Activated naive CD4-positive, alpha-beta T cell (primary cell): ENCODE data around the gene ARHGAP8.

Experiments
- DNase-seq, 4 experiments: peaks; one replicate each; lab custom pipeline; 2025; lab: John Stamatoyannopoulos, UW

Gene ARHGAP8

DNA sequence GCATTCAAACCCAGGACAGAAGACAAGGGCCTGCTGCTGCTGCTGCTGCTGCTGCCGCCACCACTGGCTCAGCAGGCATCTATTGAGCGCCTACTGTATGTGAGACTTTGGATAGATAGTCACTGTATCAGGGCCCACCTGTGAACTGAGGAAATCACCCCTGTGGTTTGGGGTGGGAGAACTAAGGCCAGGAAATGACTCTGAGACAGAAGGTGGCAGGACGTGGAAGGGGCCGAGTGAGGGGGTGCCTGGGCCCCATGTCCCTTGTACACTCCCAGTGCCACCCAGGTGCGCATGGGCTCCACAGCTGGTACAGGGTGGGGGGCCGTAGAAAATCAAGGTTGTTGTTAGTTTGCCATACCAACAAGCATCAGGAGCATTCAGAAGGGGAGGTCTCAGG lies 50.6 kb downstream of the ARHGAP8 start:
- DNase-seq: no peak

DNA sequence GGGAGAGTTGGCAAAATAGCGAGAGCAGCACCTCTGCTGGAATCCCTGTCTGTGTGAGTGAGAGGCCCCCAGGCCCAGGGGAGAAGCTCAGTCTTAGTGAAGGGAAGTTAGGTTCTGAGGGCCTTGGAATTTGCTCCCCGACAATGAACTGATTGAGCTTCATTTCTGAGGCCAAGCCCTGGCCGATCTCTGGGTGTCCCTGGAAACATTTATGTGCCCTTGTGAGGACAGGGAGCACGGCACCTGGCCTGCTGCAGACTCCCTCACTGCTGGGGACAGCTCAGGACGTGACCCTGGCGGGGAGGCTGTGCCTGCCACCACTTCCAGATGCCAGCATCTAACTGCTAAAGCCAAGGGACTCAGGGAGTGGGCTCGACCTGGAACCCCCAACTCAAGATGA lies 52.0 kb downstream of the ARHGAP8 start:
- no peak for DNase-seq

DNA sequence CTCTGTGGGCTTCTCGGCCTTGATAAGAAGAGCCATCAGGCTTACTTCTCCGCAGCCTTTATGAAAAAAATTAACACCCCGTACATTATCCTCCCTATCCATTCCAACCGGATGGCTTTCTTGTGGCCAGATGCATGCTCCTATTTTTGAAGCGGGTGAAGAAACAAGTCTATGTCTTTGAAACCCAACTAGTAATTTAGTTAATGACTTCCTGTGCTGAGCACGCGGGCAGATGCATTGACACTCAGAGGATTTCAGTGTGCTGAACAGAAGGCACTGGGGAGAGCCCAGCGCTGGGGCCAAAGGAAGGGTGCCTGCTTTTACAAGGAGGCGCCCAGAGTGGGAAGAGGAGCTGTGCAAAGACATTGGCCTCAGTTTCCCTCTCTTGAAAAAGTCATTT lies 53.3 kb downstream of the ARHGAP8 start:
- DNase-seq: no peak

DNA sequence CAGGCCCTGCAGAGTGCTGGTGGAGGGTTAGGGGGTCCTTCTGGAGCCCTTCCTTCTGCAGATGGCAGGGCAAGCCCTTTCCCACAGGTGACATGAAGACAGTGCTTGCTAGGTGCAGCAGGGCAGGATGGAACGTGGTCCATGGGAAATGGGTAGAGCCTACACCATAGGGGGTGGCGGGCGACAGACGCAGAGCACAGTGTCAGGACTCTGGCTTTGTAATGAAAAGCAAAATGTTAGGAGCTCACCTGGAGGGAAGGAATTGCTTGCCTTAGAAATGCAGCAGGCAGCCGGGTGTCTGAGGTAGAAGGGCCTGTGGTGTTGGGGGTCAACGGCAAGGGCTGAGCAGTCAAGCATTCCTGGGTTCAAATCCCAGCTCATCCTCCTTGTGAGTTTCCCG lies 54.9 kb downstream of the ARHGAP8 start:
- no peak for DNase-seq

DNA sequence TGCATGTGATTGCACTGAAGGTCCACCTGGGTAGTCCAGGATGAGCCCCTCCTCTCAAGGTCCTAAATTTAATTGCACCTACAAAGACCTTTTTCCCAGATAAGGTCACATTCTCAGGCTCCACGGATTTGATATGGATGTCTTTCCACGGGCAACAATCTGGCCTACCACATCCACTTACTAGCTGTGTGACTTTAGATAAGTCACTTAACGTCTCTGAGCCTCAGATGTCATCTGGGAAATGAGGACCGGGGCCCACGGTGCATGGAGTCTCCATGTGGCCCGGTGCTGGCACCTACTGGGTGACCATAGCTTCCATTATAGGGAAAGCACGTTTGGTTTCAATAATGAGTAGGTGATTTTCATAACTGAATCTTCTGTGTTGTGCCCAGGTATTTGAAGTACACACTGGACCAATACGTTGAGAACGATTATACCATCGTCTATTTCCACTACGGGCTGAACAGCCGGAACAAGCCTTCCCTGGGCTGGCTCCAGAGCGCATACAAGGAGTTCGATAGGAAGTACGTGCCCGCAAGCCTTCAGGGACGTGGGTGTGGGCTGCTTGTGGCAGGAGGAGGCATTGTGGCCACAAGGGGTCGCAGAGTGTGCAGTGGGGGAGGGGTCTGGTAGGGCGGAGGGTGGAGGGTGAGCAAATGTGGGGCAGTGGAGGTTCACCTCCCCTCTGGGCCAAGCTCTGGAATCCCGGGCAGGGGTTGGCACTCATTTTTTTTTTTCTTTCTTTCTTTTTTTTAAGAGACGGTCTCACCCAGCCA lies 55.7 kb downstream of the ARHGAP8 start:
- DNase-seq: no peak

DNA sequence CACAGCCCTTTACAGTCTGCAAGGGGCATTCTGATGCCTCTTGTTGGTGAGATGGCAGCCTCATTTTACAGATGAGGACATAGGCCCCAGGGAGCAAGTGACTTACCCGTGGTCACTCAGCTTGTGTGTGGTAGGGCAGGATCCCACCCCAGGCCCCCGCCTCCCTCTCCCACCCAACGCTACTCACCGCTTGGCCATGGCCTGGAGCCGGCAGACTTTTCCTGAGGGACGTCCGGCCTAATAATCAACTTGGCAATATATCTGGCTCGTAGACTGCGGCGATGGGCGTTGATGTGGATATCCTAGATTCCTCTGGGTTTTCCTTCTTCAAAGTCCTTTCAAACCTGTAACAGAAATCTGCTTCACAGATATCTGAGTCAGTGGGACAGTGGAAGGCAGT lies 57.1 kb downstream of the ARHGAP8 start:
- DNase-seq: no peak

DNA sequence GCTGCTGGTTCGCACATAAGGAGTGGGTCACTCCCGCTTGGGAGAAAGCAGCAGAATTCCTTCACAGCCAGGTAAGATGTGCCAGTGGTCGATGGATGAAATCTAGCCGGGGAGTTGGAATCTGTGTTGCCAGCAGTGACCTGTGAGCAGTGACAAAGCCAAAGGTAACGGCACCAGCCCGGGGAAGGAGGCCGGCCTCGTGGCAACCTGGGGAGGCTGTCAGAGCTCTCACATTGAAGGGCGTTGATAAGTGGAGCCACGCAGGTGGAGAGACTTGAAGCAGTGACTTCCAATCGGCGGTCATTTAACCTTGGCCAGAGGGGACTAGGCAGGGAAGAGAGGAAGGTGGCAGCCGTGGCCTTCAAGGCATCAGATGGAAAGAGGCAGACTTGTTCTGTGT lies 58.8 kb downstream of the ARHGAP8 start:
- no peak for DNase-seq

DNA sequence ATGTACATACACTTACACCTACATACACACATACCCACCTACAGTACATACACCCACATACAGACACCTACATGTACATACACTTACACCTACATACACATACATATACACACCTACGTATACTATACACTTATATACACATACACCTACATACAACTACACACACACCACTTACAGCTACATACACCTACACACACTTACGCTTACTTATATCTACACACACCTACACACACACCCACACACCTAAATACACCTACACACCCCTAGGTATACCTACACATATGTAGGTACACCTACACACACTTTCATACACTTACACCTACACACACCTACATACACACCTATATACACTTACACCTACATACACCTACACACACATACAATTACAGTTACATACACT lies 61.0 kb downstream of the ARHGAP8 start:
- no peak for DNase-seq

DNA sequence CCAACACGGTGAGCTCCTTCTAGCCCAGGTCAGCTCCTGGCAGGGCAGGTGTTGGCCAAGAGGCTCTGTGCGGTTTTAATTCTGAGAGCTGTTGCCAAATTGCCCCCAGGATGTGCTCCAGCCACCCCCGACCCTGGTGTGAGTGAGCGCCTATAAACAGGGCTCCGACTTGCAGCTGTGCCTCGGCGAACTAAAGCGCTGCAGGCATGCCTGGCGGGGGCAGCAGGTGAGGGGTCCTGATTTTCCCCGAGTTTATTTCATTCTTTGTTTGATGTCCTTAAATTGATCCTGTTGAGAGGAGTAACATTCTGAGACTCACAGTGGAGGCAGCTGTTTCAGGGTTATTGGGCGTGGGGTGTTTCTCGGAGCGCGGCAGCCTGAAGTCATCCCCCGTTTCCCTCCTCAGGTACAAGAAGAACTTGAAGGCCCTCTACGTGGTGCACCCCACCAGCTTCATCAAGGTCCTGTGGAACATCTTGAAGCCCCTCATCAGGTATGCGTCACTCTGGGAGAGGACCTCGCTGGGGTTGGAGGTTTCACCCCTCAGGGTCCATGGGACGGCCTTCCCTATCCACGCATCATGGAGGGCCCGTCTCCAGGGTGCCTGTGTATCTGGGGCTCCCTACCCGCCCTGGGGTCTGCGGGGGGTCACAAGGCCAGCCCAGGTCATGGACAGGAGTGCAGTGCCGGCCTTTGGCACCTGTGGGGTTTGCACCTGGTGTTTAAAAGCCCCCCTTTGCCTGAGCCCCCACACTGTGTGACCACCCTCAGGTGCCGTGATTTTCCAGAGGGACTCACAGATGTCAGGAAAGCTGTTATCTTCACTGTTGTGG lies 62.1 kb downstream of the ARHGAP8 start:
- DNase-seq: no peak

DNA sequence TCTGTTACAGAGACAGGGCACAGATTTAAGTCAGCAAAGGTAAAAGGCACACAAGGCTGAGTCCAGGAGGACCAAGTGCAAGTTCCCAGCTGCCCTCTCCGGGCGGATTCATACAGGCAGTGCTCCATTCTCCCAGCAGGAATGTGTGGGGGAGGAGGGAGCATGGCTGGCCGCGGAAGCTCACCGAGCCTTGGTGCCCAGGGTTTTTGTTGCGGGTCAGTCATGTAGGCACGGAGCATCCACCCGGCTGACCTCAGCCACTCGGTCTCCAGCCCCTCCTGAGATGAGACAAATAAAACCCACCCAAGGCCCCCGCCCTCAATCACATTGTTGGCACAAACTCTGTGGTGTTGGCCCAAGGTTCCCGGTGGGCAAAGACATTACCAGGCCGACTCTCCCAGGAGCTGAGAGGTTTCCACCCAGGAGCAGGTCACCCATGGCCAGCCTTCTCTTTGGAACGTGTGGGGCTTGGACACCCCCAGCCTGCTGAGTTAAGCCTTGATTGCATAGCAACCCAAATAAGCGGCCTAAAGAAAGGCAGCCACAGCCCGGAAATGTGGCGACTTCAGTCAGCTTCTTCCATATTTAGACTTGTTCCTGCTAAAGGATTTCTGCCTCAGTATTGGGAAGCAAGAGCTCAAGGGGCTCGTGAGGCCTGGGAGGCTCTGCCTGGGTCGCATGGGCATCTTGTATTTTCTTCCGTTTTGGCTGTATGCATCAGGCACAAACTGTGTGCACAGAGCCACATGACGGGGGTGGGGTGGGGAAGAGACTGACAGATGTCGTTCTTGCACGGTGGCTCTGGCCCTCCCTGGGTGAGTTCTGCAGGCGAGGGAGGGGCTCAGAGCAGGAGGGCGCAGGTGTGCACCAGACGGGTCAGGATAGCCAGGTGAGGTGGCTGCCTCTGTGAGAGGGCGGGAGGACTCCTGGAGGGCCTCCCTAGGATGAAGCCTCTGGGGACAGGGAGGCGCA lies 63.0 kb downstream of the ARHGAP8 start:
- no peak for DNase-seq

DNA sequence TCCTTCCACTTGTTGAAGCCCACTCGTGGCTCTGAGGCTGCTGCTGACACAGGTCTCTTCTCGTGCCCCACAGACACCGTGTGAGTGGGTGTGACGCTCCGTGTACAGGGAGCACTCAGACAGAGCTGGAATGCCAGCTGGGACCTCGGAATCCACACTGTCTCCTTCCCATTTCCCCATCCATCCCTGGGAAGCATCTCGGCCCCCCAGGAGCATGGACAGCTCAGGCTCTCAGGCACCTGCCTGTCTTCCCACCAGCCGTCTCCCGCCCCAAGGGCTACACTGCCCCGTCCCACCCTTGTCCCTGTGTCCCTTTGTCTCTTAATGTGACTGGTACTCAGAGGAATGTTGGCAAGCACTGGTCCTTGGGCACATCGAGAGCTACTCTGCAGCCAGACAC lies 63.8 kb downstream of the ARHGAP8 start:
- DNase-seq: no peak

DNA sequence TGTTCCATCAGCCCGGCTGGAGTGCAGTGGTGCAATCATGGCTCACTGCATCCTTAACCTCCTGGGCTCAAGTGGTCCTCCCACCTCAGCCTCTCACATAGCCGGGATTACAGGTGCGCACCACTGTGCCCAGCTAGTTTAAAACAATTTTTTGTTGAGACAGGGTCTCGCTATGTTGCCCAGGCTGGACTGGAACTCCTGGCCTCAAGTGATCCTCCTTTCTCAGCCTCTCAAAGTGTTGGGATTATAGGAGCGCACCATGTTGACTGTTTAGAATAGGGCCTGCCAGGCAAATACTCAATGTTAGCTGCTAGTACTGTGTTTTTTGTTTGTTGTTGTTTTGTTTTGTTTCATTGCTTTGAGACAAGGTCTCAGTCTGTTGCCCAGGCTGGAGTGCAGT lies 66.4 kb downstream of the ARHGAP8 start:
- DNase-seq: no peak

DNA sequence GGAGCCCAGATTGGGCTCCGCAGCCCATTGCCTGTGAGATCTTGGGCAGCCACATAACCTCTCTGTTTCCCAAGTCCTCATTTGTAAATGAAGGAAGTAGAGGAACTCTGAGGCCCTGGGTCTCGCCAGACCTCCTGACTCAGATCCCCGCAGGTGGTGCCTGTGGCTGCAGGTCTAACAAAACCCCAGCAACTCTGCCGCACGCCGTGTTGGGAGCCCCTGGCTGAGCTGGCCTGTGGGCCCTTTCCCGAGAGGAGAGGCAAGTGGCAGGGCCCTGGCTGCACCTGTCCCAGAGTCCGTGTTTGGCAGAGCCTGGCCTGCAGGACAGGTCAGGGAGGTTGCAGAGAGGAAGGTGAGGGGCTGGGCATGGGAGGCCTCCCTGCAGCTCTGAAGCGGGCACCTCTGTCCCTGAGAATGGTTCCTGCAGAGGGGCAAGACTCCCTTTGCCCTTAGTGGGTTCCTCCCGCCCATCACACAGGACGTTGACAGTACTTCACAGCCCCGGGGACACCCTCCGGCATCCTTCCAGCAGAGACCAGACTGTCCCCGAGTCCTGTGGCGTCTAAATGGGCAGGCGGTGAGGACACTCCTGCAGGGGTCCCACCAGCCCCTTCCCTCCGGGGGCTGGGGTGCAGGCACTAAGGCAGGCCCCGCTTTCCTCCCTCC lies 67.7 kb downstream of the ARHGAP8 start:
- DNase-seq: no peak

DNA sequence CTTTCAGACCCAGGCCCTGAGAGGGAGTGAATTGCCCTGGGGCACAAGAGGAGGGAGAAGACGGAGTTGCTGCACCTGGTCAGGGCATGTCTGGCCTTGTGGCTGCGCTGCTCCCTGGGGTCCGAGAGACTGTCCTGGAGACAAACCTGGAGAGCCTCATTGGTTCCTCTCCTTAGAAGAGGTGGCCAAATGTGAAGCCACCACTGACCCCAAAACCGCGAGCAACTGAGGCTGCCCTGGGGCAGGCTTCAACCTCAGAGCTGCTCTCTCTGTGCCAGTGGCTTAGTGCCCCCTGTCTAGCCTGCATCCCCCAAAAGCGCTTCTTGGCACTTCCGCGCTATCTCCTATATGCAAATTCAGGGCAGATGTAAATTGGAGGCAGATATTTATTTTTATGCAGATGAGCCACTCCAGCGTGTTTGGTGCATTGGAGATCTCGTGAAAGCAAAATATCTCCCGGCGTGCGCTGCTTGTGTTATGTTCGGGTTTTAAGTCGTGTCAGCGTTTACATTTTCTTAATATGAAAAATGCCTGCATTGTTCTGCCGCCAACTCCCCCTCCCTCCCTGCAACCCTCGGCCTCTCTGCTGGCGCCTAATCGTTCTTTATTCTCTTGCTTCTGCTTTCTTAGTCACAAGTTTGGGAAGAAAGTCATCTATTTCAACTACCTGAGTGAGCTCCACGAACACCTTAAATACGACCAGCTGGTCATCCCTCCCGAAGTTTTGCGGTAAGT lies 69.5 kb downstream of the ARHGAP8 start:
- DNase-seq: no peak

DNA sequence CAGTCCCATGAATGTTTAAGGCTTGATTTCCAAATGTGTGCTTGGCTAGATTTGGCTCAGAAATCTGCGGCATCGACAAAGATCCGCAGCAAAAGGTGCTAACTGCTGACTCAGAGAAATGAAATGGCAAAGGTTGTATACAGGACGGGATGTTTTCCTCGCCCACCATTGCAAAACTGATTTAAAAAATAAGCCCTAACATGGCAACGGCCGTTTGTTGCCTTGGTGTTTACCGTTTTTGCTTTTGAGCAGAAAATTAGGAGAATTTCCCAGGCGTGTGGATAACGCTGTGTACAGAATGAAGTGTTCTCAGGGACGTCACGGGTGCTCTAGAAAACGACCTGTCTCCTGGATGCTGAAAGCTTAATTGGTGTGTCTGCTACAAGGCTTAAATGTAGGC lies 70.2 kb downstream of the ARHGAP8 start:
- DNase-seq: no peak

DNA sequence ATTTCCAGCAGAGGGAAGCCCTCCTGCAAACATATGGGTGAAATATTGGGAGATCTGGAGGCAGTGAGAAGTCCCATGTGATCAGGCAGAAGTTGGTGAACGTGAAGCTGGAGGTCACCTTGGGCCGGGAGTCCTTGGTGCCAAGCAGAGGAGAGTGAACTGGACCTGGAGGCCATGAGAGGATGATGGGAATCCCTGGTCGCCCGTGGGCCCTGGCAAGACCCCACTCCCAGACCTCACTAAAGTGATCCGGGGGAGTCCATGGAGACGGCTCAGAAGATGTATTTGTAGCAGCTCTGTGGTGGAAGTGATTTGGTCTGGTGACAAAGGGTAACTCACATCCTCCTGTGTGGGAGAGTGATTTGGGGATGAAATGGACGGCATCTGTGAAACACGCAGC lies 71.0 kb downstream of the ARHGAP8 start:
- no peak for DNase-seq

DNA sequence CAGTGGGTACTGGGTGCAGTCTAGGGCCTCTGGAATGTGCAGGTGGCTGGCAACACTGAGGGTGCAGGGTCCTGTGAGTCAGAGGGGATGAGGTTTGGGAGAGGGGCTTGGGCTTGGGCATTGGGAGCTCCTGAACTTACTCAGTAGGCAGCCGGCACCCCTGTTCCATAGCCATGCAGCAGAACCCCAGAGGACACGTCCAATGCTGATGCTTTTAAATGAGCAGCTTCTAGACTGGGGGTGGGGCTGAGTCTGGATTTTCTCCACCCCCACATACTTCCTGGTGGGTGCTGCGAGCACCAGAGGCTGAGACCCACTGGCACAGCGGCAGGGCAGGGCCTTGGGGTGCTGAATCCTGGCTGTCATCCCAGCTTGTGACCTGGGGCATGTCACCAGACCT lies 71.4 kb downstream of the ARHGAP8 start:
- DNase-seq: no peak

DNA sequence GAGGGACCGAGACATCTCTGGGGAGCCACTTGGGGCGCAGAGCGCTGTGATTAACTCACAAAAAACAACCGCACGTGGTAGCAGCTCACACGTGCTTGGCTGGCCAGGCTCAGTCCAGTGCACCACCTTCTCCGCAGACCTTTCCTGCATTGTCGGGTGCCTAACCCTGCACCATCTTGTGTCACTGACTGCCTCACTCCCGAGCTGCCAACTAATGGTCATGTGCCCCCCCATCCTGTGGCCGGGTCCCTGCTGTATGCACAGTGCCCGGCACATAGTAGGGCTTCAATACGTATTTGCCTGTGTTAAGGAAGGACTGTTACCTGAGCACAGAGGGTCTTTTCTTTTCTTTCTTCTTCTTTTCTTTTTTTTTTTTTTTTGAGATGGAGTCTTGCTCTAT lies 71.9 kb downstream of the ARHGAP8 start:
- no peak for DNase-seq

DNA sequence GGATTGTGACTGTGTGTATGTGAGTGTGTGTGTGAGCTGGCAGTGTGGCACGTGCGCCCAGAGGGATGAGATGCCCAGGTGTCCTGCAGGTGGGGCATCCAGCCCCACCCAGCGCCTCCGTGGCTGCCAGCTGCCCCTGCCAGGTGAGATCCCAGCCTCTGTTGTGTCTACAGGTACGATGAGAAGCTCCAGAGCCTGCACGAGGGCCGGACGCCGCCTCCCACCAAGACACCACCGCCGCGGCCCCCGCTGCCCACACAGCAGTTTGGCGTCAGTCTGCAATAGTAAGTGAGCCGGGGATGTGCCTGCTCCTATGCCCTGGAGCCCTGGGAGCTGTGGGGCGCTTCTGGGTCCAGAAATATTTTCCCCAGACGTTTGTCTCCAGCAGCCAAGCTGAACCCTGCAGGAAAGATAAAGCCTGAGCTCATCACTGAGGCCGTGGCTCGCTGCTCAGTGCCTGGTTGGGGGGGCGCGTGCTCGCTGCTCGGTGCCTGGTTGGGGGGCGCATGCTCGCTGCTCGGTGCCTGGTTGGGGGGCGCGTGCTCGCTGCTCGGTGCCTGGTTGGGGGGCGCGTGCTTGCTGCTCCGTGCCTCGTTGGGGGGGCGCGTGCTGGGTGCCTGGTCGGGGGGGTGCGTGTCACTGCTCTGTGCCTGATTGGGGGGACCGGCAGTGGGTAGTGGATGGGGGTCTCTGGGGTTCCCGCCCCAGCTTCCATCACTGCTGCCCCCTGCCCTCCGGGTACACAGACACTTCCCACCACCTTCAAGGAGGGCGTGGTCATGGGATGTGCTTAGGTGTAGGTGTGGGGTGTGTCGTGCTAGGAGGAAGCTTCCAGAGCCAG lies 73.2 kb downstream of the ARHGAP8 start:
- DNase-seq: no peak

DNA sequence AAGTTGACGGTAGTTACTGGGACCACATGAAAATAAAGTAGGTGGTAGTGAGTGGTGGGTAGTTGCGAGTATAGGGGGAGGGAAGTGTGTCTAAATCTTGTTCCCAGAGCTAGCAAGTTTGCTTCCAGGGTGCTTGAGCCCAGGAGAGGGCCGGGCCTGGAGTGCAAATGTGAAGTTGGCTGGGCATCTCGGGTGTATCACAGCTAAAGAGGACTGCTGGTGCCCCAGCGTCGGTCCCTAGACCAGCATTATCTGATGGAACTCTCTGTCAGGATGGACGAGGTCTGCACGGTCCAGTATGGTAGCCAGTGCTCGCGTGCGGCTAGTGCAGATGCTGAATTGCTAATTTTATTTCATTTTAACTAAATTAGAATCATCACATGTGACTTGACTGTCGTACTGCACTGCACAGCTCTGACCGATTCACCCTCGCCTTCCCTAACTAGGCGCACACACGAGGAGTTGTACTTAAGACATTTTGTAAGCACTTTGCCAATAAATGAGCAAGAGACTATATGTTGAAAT lies 75.4 kb downstream of the ARHGAP8 start:
- DNase-seq: no peak
